Stimulated activated naive CD8-positive, alpha-beta T cell treated with anti-CD3 and anti-CD28 coated beads, Interleukin-15, amount 100 ng/mL, for 72 hours (primary cell): ENCODE data around the gene GADD45B.

Source experiments
- ATAC-seq: fragments of 150-1000 bp; cut with Tn5 transposase; 2 replicates; pipeline ENCODE4 v1.10.0; 2021; ENCODE audit warnings: mild to moderate bottlenecking, moderate library complexity
- DNase-seq, 2 donors: peaks; one replicate each; pipeline ENCODE4 v3.0.0; 2021 to 2022
- H3K27ac Mint-ChIP-seq, 2 donors: one replicate each; pipeline ENCODE4 v1.8.0; 2022; ENCODE audit warnings: mild to moderate bottlenecking in 2 of 2, mixed read lengths in 2 of 2, moderate library complexity in 2 of 2
- H3K27me3 Mint-ChIP-seq: one replicate; pipeline ENCODE4 v1.8.0; 2022; ENCODE audit warnings: mixed read lengths
- H3K4me1 Mint-ChIP-seq: one replicate; pipeline ENCODE4 v1.8.0; 2022; ENCODE audit warnings: mild to moderate bottlenecking, mixed read lengths
- H3K4me3 Mint-ChIP-seq, 2 donors: one replicate each; pipeline ENCODE4 v1.8.0; 2022; ENCODE audit warnings: mild to moderate bottlenecking in 2 of 2, mixed read lengths in 2 of 2, moderate library complexity in 1 of 2
- H3K9me3 Mint-ChIP-seq, 2 donors: one replicate each; pipeline ENCODE4 v1.8.0; 2022; ENCODE audit warnings: mixed read lengths in 2 of 2

The GADD45B gene

DNA sequence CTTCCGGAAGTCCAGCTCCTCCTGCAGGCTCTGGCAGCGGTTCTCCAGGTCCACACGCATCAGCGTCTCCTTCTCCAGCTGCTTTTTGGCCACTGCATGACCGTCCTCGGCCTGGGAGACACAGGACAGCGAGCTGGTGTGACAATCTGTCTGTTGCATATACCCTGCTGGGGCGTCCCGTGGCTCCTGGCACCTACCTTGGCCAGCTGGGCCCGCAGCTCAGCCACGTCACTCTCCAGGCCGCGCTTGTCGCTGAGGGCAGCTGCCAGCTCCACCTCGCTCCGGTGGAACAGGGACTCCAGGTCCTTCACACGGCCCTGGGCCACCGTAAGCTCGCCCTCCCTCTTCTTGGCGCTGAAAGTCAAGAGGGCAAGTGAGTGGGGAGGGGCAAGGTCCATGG, 37.7 kb upstream of the GADD45B start:
- no peak overlapping the region for H3K4me3 Mint-ChIP-seq
- H3K27ac Mint-ChIP-seq, result no peak overlapping the region
- H3K27me3 Mint-ChIP-seq, result no peaks in the 10 kb centered on the region
- ATAC-seq, result no peak
- H3K9me3 Mint-ChIP-seq, result no peaks in the 10 kb centered on the region
- peaks cover 4% of the 10 kb centered on the region for H3K4me1 Mint-ChIP-seq
- no peak for DNase-seq

DNA sequence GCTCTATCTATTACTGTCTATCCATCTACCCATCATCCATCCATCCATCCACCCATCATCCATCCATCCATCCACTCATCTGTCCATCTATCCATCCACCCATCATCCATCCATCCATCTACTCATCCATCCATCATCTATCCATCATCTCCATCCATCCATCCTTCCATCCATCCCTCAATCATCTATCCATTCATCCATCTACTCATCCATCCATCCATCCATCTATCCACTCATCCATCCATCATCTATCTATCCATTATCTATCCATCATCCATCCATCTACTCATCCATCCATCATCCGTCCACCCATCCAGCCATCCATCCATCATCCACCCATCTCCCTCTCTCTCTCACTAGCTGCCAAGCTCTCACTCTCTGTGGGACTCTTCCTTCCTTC, 35.4 kb upstream of the GADD45B start:
- Mint-ChIP-seq H3K4me3 (no peak overlapping the region), H3K27ac (peak overlapping the region; percentile 0), H3K27me3 (no peaks in the 10 kb centered on the region), H3K9me3 (no peaks in the 10 kb centered on the region), H3K4me1 (peaks cover 4% of the 10 kb centered on the region)
- DNase-seq (no peak), ATAC-seq (no peak)

DNA sequence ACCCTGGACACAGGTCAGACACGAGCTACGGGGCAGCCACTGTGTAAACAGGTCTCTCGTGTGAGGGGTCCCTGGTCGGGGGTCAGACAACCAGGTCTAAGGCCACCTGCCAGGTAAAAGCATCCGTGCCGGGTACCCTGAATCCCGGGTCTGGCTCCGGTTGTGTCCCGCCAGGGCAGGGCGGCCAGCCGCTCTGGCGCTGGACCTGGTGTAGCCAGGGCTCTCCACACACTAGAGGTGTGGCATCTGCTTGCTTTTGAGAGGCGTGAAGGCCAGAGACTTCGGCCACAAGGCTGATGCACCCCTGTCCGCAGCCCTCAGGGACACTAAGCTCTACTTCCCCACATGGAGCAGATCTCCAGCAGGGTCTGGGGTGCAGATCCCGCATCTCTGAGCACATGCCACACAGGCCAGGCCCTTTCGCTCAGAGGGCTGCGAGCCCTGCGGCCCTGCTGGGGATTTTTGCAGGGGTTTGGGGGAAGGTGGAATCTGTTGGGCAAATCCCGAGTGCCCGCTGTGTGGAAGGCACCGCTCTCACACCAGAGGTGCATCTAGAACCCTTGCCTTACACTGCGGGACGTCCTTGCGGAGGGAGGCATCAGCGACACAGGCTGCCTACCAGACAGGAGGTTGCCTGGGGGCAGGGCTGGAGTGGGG, 34.7 kb upstream of the GADD45B start:
- no peak for DNase-seq
- H3K9me3 Mint-ChIP-seq, result no peaks in the 10 kb centered on the region
- H3K27ac Mint-ChIP-seq, result no peak overlapping the region
- no peaks in the 10 kb centered on the region for H3K27me3 Mint-ChIP-seq
- peaks cover 7% of the 10 kb centered on the region for H3K4me1 Mint-ChIP-seq
- no peak for ATAC-seq
- no peak overlapping the region for H3K4me3 Mint-ChIP-seq

DNA sequence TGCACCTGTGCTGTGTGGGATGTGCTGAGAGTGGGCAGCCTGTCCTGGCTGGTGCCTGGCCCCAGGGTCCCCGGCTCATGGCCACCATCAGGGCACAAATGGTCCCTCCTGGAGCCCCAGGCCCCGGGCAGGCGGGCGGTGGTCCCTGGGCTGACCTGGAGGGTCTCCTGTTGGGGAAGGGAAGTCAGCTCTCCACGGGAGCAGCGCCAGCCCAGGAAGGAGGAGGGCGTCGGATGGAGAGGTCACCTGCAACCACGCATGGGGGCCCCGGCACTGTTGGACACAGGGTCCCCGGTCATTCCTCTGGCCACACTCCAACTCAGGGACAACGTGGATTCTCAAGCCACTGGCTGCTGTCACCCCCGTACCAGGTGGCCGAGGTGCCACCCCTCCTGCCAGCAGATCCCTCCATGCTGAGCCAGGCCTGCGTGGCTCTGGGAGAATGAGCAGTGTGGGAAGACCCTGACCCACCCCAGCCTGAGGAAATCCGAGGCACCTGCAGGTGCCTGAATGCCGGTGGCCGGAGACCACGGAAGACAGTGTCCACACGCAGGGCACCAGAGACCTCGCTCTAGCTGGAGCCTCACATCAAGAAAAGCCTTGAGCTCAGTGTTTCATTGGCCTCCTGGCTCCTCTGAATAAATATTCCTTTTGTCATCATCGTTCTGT, 32.7 kb upstream of the GADD45B start:
- no peak for DNase-seq
- no peak overlapping the region for H3K27ac Mint-ChIP-seq
- H3K4me3 Mint-ChIP-seq, result peak overlapping the region in 1 of 2 donors; percentile 11

DNA sequence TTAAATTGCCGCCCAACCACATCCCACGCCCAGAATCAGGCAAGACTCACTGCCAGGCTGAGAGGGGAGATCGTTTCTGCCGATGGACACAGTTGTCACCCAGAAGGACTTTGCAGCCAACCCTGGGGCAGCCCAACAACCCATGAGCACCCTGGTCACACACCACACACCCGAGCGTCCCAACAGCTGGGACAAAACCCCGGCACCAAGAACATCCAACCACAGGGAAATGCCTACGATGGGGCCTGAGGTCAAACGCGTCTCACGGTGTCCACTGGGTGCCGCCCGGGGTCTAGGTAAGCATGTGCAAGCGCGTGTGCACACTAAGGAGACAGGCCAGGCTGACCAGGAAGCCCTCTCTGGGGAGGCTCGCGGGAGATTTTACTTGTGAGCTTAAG, 32.1 kb upstream of the GADD45B start:
- peaks cover 31% of the 10 kb centered on the region for H3K4me1 Mint-ChIP-seq
- no peak overlapping the region for H3K27ac Mint-ChIP-seq
- DNase-seq, result no peak
- H3K27me3 Mint-ChIP-seq, result no peaks in the 10 kb centered on the region
- no peak for ATAC-seq
- H3K4me3 Mint-ChIP-seq, result no peak overlapping the region
- H3K9me3 Mint-ChIP-seq, result no peaks in the 10 kb centered on the region

More for the DNA sequence above, 32.7 kb upstream of the GADD45B start:
- H3K9me3 Mint-ChIP-seq, result no peaks in the 10 kb centered on the region
- H3K4me1 Mint-ChIP-seq, result peaks cover 27% of the 10 kb centered on the region
- ATAC-seq, result no peak
- H3K27me3 Mint-ChIP-seq, result no peaks in the 10 kb centered on the region

DNA sequence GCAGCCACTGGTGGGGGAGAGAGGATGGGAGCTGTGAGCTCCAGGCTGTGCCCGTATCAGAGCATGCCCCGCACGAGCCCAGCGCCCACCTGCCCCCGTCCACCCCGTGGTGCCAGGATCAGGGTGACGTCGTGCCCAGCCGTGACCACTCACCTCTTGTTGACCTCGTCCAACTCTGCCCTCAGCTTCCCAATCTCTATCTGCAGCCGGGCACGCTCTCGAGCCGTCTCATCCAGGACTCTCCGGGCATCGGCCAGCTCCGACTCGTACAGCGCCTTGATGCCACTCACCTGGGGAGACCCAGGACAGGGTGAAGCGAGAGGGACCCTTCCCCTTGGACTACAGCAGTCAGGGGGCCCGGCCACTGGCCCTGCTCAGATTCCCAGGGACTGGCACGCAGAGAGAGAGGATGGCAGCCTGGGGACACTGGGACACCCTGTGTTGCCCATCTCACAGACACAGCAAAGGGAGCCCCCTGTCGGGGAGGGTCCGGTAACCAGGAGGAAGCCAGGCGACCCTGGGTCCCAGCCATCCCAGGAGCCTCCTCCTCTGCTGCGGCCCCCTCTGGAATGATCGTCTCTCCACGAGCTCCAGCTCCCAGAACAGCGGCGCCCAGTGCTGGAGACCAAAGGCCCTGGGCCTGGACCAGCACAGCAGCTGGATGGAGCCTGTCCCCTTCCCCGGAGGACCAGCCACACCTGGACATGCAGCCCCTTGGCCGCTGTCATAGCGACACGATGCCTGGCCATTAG, 31.5 kb upstream of the GADD45B start:
- Mint-ChIP-seq H3K27me3 (no peaks in the 10 kb centered on the region), H3K9me3 (no peaks in the 10 kb centered on the region), H3K4me1 (peaks cover 37% of the 10 kb centered on the region), H3K27ac (peak overlapping the region in 1 of 2 donors; percentile 7), H3K4me3 (no peak overlapping the region)
- ATAC-seq, result no peak
- DNase-seq, result no peak

DNA sequence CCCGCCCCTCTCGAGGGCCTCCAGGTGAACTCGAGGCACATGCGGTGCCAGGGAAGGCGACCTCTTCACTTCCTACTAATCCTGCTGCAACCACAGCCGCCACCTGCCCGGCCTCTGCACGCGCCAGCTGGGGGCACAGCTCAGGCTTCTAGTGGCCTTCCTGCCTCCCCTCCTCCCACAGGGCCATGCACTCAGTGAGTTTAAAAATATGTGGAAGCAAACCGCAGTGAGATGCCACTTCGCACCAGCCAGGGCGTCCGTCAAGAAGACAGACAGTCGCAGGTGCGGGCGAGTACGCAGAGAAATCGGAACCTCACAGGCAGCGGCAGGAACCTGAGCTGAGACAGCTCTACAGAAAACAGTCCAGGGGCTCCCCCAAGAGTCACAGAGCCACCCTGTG, 29.5 kb upstream of the GADD45B start:
- no peaks in the 10 kb centered on the region for H3K27me3 Mint-ChIP-seq
- H3K4me3 Mint-ChIP-seq, result peak overlapping the region; percentile 73 to 79
- DNase-seq (no peak), ATAC-seq (peak; percentile 73)
- no peaks in the 10 kb centered on the region for H3K9me3 Mint-ChIP-seq
- peaks cover 42% of the 10 kb centered on the region for H3K4me1 Mint-ChIP-seq
- H3K27ac Mint-ChIP-seq, result peak overlapping the region; percentile 91 to 96

DNA sequence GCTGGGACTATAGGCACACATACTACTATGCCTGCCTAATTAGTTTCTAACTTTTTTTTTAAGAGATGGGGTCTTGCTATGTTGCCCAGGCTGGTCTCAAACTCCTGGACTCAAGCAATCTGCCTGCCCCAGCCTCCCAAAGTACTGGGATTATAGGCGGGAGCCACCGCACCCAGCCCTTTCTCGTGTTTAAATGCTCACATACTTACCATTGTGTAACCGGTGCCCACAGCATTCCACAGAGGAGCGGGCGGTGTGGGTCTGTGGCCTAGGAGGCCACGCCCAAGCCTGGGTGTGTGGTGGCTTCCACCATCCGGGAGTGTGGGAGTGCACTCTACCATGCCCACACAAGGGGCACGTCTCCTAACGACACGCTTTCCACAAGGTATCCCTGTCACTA, 26.9 kb upstream of the GADD45B start:
- H3K27me3 Mint-ChIP-seq, result no peaks in the 10 kb centered on the region
- H3K4me3 Mint-ChIP-seq, result no peak overlapping the region
- H3K9me3 Mint-ChIP-seq, result no peaks in the 10 kb centered on the region
- DNase-seq (no peak), ATAC-seq (no peak)
- no peak overlapping the region for H3K27ac Mint-ChIP-seq
- H3K4me1 Mint-ChIP-seq, result peaks cover 56% of the 10 kb centered on the region

DNA sequence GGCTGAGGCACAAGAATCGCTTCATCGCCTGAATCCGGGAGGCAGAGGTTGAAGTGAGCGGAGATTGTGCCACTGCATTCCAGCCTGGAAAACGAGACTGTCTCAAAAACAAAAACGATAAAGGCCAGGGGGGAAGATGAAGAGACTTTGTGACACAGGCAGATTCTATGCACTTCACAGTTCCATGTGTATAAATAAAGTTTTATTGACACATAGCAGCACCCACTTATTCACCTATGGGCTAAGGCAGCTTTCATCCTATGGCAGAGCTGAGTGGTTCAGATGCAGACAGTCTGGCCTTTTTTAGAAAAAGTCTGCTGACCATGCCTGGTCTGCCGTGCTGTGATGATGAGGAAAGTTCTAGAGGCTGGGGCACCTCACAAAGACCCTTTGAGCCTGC, 24.8 kb upstream of the GADD45B start:
- peaks cover 74% of the 10 kb centered on the region for H3K4me1 Mint-ChIP-seq
- ATAC-seq (no peak), DNase-seq (no peak)
- H3K4me3 Mint-ChIP-seq, result no peak overlapping the region
- no peaks in the 10 kb centered on the region for H3K9me3 Mint-ChIP-seq
- no peak overlapping the region for H3K27ac Mint-ChIP-seq
- H3K27me3 Mint-ChIP-seq, result no peaks in the 10 kb centered on the region

DNA sequence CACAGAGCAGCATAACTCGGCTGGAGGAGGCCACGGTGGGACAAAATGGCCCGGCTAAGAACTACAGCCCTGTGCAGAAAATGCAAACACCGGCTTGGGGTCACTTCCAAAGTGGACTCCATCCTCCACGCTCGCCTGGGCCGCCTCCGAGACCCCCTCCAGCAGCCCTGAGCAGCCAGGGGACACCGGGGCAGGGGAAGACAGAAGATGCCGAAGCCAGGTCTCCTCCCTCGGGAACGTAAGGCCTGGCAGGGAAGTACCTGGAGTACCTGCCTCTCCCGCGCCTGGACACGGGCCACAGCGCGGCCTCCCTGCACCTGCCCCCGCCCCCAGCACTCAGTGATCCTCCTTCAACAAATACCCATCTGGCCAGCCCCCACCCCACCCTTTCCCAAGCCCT, 24.2 kb upstream of the GADD45B start:
- H3K4me1 Mint-ChIP-seq, result peaks cover 68% of the 10 kb centered on the region
- no peak overlapping the region for H3K4me3 Mint-ChIP-seq
- H3K9me3 Mint-ChIP-seq, result no peaks in the 10 kb centered on the region
- DNase-seq, result no peak
- ATAC-seq, result no peak
- no peaks in the 10 kb centered on the region for H3K27me3 Mint-ChIP-seq
- H3K27ac Mint-ChIP-seq, result no peak overlapping the region

DNA sequence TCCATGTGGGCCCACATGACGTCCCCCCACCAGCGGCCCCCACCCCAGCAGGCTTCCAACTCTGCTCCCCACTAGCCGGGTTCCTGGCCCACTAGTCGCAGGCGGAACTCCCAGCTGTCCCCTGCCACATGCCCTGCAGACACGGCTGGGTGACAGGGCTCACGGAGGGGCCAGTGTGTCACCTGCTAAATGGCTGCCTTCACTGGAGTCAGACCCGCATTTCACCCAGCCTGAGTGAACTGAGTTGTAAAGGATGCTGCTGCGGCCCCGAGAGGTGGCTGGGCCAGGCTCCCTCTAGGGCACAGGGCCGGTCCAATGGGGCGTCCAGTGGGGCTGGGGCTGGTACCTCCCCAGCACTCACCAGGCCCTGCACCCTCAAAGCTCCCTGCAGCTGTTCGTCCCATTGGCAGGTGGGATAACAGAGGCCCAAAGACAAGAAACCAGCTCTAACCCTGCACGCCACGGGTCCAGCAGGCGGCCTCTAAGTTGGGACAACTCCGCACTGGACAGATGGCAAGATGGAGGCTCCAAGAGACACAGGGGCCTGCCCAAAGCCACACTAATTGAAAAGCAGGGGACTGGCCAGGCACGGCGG, 22.4 kb upstream of the GADD45B start:
- no peaks in the 10 kb centered on the region for H3K27me3 Mint-ChIP-seq
- peaks cover 60% of the 10 kb centered on the region for H3K4me1 Mint-ChIP-seq
- peak overlapping the region; percentile 34 to 40 for H3K27ac Mint-ChIP-seq
- no peak for DNase-seq
- ATAC-seq, result no peak
- no peaks in the 10 kb centered on the region for H3K9me3 Mint-ChIP-seq
- H3K4me3 Mint-ChIP-seq, result no peak overlapping the region

DNA sequence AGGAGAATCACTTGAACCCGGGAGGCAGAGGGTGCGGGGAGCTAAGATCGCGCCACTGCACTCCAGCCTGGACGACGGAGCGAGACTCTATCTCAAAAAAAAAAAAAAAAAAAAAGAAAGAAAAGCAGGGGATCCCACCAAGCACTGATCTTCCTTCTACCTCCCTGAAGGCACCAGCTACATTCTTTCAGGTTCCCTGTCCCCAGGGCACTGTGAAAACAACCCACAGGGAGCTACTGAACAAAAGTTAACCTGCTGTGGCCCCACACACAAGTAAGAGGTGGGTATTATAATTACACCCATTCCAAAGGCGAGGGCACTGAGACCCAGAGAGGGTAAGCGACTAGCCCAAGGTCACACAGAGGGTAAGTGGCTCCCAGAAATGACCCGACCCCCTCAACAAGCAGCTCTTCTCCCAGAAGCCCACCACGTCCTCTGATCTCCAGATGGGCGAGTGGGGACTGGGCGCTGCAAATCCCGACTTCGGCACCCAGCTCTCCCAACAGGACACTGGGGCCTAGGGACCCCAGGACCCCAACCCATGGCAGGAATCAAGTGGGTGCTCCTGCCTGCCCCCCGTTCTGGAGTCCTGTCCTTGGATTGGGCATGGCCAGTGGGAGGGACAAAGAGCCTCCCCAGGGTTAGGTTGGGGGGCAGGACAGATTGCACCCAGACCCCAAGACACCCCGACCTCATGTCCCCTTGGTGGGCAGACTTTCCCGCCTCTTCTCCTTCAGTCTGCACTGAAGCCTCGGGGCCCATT, 21.5 kb upstream of the GADD45B start:
- H3K27me3 Mint-ChIP-seq, result no peaks in the 10 kb centered on the region
- no peaks in the 10 kb centered on the region for H3K9me3 Mint-ChIP-seq
- DNase-seq (no peak), ATAC-seq (no peak)
- H3K4me1 Mint-ChIP-seq, result peaks cover 52% of the 10 kb centered on the region
- H3K4me3 Mint-ChIP-seq, result peak overlapping the region; percentile 86 to 90
- H3K27ac Mint-ChIP-seq, result peak overlapping the region; percentile 20 to 40

DNA sequence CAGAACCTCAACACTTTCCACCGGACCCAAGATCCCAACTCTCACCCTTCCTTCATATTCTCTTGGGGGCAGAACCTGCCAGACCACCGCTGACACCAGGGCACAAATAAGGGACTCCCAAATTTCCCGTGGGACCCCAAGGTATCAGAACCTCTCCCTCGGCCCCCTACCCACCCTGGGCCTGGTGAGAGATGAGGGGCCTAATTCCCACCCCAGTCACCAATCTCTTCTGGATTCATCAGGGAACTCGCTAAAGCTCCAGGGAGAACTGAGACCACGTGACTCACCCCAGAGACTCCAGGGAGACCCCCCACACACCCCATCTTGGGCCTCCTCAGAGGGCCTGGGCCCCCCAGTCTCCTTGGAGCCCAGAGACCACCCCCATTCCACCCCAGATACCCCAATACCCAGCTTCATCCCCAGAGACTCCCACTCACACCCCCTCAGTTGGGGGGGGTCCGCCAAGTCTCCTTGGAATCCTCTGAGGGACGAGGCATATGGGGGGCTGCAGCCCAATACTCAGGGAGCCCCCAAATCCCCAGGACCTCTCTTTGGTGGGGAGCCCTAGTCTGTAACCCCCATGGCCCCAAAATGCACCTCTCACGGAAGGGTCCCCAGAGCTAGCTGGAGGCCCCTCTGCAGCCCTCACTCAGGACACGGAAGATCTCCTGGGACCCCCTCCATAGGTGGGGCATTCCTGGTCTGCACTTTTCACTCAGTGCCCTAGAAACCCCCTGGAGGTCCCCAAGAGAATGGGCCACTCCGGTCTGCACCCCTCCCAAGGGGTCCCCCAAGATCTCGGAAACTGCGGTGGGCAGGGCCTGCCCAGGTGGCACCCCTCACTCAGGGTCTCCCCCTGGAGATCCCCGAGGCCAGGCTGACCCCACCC, 20.7 kb upstream of the GADD45B start:
- Mint-ChIP-seq H3K4me3 (peak overlapping the region; percentile 86 to 90), H3K9me3 (no peaks in the 10 kb centered on the region), H3K27me3 (no peaks in the 10 kb centered on the region), H3K4me1 (peaks cover 49% of the 10 kb centered on the region), H3K27ac (peak overlapping the region; percentile 74 to 92)
- ATAC-seq, result no peak
- no peak for DNase-seq

DNA sequence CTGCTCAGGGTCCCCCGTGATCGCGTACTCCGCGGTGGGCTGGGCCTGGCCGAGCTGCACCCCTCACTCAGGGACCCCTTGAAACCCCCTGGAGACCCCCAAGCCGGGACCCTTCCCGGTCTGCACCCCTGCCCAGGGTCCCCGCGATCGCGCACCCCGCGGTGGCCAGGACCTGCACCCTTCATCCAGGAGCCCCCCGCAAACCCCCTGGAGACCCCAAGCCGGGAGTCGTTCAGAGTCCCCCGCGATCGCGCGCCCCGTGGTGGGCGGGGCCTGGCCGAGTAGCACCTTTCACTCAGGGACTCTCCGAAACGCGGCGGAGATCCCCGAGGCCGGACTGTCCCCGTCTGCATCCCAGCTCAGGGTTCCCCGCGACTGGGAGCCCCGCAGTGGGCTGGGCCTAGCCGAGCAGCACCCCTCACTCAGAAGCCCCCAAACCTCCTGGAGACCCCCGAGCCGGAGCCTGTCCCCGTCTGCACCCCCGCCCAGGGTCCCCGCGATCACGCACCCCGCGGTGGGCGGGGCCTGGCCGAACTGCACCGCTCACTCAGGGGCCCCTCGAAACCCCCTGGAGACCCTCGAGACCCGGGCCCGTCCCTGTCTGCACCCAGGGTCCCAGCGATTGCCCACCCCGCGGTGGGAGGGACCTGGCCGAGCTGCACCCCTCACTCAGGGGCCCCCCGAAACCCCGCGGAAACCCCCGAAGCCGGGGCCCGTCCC, 19.9 kb upstream of the GADD45B start:
- ATAC-seq (peak; percentile 61), DNase-seq (peak; percentile 25 to 54)
- Mint-ChIP-seq H3K9me3 (no peaks in the 10 kb centered on the region), H3K4me3 (peak overlapping the region; percentile 86 to 90), H3K27me3 (no peaks in the 10 kb centered on the region), H3K4me1 (peaks cover 49% of the 10 kb centered on the region), H3K27ac (peak overlapping the region; percentile 91 to 97)
